GM19438 (cell line): Measurements from ENCODE around the gene THOP1.

ENCODE experiments used
- ATAC-seq: cut with Tn5 transposase; IDR thresholded peaks from one replicate; pipeline ENCODE4 v1.9.1; 2021; ENCODE audit warnings: low read depth; ENCODE audit not compliant: unreplicated experiment

The THOP1 gene

DNA sequence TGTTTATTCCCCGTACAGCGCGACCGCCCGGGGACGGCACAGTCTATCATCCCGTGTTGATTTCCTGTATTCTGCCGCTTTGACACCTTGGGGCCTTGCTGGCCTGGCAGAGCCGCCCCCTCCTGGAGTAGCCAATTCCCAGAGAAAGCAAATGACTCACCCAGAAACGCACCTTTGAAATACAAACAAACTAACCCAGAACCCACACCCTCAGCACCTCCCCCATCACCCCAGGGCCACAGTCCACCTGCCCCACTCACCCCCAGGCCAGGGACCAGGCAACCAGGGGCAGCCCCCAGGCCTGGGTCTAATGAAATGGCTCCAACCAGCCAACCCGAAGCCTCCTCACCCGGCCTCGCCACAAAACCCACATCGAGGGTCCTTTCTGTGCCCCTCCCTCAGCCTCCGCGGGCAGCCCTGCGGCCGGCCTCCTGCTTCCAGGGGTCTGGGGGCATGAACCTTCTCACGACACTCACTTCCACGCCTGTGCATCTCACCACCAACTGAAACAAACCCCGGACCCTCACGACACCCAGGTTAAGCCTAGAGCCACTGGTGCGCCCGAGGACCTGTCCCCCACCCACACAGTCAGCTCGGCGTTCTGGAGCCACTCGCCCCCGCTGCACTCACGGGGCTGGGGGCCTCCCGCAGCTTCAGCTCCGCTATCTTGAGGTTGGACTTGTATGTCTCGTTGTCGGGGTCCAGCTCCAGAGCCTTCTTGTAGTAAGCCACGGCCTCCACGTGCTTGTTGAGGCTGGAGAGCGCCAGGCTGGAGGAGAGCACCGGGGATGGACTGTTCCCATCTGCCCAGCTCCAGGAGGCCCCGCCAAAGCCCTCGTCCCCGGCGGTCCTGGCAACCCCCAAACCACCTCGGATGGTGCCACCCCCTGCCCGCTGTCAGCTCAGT is 23.2 kb upstream of the THOP1 start:
- no peak for ATAC-seq

DNA sequence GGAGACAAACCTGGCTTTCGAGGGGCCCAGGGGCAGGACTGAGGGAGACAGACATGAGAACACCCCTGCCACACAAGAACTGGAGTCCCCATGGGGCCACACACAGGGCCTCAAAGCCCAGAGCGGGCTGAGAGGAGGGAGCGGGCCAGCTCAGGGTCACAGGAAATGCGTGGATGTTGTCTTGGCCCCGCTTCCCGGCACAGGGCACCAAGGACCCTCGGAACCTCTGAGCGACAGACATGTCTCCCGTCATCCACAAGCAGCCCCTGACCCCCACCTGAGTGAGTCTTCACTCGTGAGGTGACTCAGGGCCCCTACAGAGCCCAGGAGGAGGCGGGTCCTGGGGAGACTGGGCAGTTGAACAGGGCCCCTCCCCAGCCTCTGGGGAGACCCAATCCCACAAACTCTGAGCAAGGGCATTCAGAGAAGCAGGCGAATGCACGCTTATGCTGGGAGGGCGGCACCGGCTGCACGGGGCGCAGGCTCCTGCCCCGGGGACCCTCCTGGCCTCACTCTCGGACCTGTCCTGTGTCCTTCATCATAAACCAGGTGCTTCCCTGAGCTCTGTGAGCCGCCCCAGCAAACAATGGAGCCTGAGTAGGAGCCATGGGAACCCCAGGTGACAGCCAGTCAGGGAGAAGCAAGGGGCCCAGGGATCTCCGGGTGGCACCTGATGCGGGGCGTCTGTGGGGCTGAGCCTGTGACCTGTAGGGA is 22.4 kb upstream of the THOP1 start:
- ATAC-seq = no peak

DNA sequence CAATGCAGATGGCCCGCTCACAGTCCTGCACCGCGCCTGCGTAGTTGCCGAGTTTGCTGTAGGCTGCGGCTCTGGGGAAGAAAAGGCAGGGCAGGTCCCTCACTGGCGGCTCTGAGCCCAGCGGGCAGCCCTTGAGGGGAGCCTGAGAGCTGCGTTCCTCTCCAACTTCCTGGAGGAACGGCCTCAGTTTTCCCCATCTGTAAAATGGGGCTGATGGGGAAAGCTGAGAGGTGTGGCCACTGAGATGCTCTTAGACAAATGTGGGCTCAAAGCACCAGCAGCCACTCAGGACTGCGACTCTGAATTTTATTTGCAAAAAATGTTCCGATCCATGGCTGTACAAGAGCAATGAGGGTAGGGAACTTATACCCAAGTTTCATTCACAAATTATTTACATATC is 21.6 kb upstream of the THOP1 start:
- no peak for ATAC-seq

DNA sequence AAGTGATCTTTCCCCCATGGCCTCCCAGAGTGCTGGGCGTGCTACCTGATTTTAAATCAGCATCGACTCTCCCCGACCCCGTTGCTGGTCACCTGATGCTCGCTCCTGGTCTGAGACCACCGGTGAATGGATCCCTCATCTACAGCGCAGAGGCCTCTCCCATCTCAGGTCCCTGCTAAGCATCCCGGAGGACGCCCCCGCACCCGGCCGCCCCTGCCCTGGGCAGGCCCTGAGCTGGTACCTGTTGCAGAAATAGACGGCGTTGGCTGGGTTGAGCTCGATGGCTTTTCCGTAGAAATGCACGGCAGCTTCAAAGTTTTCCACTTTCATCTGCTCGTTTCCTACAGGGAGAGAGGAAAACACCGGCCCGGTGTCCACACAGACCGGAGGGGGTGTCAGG is 20.4 kb upstream of the THOP1 start:
- no peak for ATAC-seq

DNA sequence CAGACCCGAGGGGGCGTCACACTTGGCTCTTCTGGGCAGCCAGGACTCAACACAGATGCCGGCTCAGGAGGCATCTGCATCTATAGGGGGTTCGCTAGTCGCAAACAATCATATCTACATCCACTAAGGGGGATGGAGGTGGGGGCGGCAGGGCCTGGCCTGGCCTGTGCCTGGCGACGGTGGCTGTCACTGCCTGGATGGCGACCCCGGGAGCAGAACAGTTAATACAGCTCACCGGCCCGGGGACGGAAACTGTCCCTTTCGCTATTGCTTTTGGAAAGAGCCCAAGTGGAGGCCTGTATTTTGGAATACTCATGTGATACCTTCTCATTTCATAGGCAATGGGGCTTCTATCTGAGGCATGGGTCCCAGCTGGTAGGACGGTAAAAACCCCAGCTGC is 19.9 kb upstream of the THOP1 start:
- ATAC-seq = no peak

DNA sequence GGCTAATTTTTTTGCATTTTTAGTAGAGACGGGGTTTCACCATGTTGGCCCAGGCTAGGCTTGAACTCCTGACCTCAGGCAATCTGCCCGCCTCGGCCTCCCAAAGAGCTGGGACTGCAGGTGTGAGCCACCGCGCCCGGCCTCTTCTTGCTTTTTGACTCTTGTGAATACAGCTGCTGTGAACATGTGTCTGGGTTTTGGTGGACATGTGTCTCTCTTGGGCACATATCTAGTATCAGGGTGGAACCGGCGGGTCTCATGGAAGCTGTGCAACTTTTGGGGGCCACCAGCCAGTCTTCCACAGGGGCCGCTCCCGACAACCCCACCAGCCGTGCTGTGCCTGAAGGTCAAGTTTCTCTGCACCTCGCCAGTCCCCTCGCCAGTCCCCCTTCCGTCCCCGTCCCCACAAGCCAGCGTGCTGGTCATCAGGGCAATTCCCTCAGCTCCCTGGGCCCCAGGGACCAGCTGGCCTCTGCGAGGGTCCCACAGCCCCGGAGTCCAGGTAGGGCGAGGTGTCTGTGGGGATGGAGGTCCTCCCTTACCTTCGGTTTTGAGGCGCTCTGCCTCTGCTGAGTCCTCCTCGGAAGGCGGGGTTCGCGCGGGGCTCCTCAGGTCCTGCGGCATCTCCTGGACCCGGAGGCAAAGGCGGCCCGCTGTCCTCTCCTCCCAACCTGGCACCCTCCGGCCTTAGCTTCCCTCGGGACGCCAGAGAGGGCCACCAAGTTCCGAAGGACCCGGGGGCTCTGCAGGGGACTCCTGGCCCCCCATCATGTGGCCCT is 18.5 kb upstream of the THOP1 start:
- ATAC-seq = no peak

DNA sequence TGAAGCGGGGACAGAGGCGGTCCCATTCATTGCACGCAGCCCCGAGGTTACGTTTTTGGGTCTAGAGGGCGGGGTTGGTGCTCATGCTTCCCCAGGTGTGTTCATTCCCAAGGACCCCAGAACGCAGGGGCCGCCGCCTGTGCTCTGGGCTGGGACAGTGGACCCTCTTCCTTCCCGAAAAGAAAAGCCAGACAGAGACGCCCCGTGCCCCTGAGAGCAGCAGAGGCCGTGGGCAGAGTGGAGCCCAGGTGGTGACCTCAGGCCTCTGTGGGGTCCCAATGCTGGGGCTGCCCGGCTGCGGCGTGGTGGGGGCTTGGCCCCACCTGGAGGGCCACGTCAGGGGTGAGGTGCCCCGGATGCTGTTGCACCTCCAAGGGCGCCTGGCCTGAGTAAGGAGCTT is 17.6 kb upstream of the THOP1 start:
- ATAC-seq = no peak

DNA sequence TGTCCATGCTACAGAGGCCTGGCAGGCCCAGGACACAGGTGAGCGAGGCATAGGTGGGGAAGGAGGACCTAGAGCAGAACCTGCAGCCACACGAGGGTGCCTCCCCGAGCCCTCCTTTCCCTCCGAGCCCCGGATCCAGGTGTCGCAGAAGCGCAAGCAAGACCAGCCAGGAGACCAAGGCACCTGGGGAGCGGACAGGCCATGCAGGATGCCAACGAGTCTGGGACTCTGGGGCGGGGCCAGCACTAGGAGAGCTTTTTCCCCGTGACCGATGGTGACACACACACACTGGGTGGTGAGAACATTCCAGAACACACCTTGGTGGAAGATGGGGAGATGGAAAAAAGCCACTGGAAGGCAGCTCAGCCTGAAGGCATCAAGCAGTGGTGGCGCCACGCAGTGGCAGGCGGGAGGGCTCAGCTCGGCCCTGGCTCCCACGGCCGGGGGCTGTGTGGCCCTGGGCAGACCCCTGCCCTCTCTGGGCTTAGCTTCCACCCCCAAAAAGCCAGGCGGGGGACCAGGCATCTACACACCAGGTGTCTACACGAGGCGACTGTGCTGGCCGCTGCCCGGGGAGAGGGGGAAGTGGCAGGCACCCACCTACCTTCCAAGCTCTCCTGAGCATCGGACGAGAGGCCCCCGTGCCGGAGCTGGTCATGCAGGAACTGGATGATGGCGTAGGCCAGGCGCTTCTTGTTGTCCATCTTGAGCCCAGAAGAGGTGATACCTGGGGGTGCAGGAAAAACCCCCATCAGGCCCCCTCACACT is 16.8 kb upstream of the THOP1 start:
- ATAC-seq = no peak

DNA sequence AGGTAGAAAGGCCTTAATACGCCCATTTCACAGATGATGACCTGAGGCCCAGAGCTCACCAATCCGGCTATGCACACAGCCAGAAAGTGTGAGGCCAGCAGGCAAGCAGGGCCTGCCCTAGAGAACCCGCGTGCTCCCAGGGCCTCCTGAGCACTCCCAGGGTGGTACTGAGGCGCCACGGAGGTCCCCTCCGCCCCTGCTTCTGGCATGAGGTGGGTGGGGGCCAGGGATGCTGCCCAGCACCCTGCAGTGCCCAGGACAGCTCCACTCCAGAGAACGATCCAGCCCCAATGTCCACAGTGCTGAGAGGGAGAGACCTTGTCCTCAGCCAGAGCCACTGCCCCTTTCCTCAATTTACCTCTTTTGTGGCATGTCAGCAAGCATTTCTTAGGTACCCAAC is 16.1 kb upstream of the THOP1 start:
- ATAC-seq = no peak

DNA sequence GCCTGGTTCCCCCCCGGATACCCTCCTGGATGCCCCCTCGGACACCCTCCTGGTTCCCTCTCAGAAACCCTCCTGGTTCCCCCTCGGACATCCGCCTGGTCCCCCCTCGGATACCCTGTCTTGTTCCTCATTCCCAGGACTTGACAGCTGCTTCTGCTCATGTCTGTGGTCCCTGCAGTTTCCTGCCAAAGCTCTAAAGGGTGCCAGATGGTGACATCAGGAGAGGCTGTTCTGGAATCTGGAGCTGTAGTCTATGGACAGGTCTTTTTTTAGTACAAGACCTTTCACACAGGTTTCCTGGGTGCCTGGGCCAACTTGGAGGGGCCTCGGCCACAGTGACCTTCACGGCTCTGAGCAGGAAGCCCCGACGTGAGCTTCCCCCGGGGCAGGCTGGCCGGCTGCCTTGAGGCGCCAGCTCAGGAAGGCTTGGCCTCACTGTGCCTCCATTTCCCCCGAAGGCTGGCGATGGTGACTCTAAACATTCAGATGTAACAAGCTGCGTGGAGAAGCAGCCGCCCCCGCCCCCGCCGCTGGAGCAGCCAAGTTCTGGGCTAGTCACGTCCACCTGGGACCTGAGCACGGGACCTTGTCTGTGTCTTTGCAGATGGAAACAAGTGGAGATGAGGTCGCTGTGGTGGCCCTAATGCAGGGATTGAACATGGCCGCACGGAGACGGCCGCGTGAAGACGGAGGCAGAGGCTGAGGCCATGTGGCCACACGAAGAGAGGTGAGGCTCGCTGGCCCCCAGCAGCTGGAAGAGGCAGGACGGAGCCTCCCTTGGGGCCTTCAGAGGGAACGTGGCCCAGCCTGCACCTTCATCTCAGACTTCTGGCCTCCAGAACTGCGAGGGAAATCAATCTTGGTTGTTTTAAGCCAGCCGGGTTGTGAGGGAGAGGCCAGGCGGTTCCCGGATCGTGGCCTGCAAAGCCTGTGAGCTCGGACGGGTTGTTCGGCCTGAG is 15.0 kb upstream of the THOP1 start:
- ATAC-seq = no peak

DNA sequence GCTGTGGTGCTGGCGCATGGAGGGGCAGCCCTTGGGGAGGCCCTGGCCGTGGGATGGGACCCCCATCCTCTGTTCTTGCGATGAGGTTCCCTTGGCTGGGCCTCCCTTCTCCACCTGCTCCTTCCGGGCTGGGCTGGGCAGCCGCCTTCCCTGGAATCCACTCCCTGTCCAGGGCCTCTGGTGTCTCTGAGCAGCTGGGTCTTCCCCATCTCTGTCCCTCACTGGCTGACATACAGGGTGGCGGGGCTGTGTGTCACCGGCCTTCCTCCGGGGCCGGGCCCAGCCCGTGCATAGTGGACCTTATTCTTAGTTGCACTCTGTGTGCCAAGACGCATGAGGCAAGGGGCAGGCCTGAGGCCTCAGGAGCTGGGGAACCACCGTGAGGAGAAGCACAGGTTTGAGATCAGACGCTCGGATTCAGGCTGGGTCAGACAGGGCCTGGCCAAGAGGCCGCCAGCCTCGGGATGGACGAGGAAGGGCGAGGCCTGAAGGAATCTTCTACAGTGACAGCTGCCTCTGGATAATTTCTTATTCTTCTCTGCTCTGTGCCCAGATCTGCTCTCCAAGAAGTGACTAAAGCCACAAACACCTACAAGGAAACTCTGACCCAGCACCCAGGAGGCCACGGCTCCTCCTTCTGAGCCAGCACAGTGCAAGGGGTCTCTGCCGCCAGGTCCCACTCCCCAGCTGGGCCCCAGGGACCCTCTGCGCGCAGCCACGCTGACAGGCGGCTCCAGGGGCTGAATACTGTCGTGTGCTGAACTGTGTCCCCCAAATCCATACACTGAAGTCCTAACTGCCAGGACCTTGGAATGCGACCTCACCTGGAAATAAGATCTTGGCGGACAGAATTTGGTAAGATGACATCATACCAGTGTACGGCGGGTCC is 13.3 kb upstream of the THOP1 start:
- ATAC-seq = no peak

DNA sequence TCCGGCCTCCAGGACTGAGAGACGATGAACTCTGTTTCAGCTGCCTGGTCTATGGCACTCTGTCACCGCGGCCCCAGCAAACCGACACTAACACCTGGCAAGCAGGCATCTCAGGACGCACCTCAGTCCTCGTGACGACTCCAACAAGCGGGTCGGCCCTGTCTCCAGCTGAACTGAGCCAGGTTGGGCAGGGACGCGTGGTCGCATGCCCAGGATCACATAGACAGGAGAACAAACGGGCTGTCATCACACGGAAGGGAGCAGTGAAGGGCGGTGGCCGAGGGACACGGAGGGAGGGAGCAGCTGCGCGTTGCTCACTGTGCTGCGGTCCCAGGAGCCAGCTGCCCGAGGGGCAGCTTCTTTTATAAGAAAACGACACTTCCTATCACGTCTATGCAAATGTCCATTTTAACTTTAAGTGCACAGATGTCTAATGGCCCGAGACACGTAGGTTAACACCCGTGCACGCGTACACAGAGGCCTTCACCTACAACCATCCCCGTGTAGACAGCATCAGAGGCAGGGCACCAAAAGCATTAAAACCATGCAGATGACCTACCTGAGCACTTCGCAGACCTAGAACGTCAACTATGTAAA is 11.1 kb upstream of the THOP1 start:
- ATAC-seq = no peak

DNA sequence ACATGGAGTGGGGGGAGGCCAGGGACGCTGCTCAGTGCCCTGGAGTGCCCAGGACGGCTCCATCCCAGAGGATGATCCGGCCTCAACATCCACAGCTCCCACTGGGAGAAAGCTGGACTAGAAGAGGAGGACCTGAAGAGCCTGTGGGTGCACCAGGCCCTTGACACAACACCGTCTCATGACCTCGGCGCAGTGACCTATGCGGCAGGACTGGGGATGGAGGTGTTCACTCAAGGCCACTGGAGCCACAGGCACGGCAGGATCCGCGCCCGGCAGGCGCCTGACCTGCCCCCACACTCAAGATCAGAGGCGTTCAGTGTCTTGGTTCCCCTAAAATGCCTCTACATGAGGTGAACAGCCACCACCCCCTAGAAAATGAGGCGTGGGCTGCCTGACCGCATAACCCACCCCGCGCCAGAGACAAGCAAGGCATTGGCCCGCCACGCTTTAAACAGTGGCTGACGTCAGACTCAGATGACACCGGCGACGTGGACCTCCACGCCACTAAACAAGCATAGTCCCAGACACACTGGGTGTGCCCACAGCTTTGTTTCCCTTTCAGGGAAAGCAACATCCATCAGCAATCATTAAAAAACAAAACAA is 10.2 kb upstream of the THOP1 start:
- ATAC-seq = no peak

DNA sequence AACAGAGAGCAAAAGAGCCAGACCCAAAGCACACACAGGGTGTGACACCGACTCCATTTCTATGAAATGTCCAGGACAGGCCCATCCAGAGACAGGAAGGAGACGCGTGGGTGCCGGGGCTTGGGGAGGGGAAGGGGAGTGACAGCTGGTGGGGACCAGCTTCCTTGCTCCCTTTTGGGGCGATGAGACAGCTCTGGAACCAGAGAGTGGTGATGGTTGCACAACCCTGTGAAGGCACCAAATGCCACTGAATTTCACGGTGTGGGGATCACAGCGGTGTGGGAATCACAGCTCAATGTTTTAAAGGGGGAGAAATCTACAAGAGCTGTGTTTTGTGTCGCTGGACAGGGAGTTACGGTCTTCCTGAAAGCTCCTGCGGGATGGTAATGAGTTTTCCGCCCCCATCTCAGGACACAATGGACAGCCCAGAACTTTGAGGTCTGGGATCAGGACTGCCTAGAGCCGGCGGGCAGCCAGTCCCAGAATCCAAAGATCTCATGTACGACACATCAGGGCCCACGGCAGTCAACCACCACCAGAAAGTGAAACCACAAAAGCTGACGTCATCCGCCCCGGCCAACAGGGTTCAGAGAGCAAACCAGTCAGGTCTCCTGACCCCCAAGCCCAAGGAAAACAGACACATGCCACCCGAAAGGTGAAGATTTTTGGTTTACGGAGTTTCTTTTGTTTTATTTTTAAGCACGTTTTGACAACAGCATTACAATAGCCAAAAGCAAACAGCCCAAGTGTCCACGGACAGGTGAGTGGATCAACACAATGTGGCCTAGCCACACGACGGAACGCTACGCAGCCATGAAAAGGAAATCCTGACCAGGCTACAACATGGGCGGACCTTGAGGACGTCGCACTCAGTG is 9.5 kb upstream of the THOP1 start:
- no peak for ATAC-seq

DNA sequence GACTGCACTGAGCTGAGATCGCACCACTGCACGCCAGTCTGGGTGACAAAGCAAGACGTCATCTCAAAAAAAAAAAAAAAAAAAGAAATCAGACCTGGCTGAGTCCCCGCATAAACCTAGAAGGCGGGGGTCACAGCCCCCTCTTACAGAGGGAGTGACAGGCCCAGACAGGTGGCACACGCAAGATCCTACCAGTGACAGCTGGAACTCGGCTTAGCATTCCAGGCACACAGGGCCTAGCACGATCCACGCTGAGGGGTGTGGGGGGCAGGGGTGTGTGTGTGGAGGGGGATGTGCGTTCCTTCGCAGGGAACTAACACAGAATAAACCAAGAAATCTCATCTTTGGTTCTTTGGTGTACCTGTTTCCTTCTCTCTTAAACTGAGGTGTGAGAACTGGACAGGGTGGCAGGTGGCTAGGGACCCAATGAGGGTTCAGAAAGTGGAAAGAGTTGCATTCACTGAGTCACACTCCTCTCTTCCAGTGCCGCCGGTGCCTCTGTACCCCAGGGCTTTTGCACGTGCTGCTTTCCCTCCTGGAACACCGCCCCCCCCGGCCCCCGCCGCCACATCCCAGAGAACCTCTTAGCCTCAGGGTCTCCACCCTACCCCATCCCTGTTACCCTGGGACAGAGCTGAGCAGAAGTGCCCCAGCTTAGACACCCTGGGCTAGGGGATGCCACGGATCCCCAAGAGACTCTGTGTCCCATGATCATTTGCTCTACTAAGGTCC is 7.2 kb upstream of the THOP1 start:
- no peak for ATAC-seq

DNA sequence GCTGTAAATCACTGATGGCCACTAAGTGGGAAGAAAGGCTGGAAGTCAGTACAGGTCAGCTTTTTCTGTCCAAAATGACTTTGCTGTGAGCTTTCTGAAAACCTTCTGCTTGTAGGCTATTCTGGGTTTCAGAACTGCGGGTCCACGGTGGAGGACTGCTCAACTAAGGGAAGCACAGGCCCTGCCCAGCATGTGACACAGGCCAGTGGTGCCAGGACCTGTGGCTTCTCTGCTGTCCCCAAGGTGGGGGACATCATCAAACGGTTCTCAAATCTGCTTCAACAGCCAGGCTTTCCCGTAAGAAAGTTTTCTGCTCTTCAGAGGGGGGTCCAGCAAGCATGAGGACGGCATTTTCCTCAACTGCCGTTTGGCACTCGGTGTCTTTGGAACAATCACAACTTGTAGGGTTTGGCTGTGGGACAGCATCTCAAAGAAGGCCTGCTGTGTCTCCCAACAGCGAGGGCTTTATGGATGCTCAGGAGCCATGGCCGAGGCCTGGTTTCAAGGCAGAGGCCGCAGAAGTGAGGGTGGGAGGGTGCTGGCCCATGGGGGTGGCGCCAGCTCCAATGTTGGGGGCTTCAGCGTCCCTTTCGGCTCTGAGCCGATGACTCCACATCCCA is 6.1 kb upstream of the THOP1 start:
- ATAC-seq = no peak
